HG03354 (cell line): ENCODE data around the gene DKK3.
"Not testable (repeated sequence)": the region's sequence is repeated elsewhere in the genome, so short reads cannot be mapped to it uniquely, and the experiment has no call there.

Experiments used
- ATAC-seq: cut with Tn5 transposase; IDR thresholded peaks from one replicate; pipeline ENCODE4 v1.9.1; 2021; ENCODE audit warnings: mild to moderate bottlenecking; ENCODE audit not compliant: unreplicated experiment, poor library complexity, severe bottlenecking

DKK3 gene

GRCh38 chr11:12007769-12008737 lies at the start of gene DKK3:
Gene DKK3 (minus strand): TSS chr11:12008626. CDS start chr11:12008582, 44 bp downstream.
- no peak for ATAC-seq

GRCh38 chr11:12057299-12057980 lies 49.0 kb upstream of the DKK3 start:
- ATAC-seq = no peak

DNA sequence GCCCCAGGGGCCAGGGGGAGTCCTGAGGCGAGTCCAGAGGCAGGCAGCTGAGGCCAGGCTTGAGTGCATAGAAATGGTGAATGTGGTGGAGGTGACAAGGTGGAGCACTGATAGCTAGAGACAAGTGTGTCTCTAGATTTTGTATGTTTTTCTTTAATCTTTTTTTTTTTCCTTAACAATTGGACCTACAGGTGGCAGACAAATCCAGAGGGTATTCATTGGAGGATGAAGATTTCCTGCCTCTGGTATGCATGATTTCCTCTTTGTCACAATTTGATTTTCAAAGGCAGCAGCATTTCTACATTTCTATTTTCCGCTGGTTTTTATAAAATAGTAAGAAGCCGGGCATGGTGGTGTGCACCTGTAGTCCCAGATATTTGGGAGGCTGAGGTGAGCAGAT lies 47.7 kb upstream of the DKK3 start:
- ATAC-seq = no peak

DNA sequence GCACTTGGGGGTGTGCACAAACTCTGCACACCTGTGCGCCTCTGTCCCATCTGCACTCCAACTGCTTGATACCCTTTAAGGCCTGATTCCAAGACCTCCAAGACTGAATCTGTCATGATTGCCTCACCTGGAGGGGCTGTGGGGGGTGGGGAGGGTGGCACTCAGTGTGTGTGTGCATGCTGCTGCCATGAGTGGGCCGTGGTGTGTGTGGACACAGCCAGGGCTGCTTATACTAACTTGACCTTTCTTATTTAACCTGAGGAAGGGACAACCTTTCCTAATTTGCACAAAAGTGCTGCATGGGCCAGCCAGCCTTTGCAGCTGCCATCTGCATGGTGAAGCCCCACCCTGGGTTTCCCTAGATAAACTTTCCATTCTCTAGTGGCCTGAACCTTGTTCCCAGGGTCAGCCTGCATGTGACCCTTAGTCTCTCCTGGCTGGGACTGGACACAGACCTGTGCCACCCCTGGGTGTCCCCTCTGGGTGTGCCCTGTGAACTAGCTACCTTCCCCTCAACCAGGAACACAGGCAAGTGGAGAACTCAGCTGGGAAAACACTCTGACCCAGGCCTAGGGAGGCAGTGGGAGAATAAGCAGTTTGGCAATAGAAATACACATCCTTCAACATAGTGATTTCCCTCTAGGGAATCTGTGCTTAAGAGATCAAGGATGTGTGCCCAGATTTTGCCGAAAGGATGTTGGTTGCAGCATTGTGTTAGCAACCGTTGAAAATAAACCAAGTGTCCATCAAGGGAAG lies 45.4 kb upstream of the DKK3 start:
- ATAC-seq = no peak

GRCh38 chr11:12052676-12053605 lies 44.5 kb upstream of the DKK3 start:
- no peak for ATAC-seq

DNA sequence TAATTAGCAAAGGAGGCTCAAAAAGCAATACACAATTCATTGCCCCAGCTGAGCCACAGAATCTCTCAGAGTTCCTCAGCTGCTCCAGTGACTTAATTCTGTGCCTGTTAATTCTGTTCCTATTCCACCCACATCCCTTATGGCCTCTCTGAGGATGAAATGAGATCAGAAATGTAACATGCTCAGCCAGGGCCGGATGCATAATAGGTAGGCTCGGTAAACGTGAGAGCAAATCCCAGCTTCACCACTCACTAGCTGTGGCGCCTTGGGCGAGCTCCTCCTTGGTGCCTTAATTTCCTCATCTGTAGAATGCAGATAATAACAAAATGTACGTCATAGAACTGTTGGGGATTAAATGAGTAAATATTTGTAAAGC lies 42.8 kb upstream of the DKK3 start:
- no peak for ATAC-seq

DNA sequence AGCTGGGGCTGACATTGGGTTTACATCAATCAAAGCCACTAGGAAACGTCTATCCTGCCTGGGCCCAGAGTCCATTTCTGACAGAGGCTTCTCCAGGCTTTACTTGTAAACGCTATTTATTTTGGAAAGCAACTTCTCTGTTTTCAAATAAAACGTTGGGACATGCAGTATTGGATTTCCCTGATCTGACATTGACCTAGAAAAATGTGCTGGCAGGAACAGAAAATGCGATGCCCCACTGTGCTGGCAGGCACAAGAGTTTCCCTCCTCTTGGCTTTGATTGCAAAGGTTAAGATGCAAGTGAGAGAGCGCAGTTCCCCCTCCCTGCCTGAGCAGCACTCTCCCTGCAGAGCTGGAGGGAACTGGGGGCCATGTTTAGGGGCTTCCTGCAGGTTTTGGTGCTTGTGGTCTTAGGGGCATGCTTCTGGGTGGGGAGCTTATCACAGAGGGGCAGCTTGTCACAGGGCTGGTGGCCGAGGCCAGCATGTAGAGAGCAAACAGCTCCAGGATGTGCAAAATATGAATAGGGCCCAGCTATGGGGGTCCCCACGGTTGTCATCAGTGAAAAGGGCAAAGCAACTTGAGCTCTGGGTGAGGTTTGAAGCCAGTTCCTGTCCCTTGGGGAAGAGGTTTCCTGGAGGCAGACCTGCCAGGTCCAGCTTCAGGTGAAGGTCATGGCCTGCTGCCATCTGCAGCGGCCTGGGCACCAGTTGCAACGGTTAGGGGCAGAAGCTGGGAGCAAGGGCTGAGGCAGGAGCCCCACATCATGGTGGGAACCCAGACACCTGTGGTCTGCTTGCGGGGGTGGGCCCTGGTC lies 42.3 kb upstream of the DKK3 start:
- no peak for ATAC-seq

- ATAC-seq = no peak
These were observed 40.7 kb upstream of the DKK3 start for GRCh38 chr11:12048936-12049790.

- ATAC-seq = no peak
These were observed 38.3 kb upstream of the DKK3 start for GRCh38 chr11:12046636-12047236.

DNA sequence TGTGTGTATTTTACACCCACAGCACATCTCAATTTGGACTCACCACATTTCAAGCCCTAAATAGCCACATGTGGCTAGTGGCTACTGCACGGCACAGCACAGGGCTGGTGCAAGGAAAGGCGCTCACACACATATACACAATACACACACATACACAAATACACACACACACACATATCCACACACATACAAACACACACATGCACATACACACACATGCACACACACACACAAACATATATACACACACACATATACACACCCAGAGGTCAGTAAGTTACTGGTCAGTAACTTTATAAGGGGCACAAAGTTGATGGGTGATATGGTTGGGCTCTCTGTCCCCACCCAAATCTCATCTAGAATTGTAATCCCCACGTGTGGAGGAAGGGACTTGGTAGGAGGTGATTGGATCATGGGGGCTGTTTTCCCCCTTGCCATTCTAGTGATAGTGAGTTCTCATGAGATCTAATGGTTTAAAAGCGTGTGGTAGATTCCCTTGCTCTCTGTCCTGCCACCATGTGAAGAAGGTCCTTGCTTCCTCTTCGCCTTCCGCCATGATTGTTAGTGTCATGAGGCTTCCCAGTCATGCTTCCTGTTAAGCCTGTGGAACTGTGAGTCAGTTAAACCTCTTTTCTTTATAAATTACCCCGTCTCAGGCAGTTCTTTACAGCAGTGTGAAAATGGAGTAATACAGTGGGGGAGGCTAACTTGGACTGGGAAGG lies 37.6 kb upstream of the DKK3 start:
- no peak for ATAC-seq

GRCh38 chr11:12044799-12045198 lies 36.4 kb upstream of the DKK3 start:
- ATAC-seq = no peak

- ATAC-seq = peak; percentile 73
These were observed 35.7 kb upstream of the DKK3 start for GRCh38 chr11:12043959-12044791.

DNA sequence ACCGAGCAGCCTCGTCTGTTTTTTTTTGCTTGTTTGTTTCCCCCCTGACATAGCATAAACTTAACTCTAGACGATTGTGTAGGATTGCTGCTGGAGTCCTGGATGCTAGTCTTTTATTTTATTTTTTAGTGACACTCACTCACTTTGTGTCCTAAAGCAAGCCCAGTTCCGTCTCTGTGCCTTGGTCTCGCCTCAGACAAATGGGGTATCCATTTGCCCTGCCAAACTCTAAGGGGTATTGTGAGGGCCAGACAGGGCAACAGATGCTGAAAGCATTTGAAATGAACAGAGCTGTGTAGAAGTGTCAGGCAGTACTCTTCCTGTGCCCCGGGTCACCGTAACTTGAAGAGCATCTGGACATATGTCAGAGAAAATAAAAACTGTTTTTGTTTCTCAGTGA lies 34.8 kb upstream of the DKK3 start:
- ATAC-seq = no peak

DNA sequence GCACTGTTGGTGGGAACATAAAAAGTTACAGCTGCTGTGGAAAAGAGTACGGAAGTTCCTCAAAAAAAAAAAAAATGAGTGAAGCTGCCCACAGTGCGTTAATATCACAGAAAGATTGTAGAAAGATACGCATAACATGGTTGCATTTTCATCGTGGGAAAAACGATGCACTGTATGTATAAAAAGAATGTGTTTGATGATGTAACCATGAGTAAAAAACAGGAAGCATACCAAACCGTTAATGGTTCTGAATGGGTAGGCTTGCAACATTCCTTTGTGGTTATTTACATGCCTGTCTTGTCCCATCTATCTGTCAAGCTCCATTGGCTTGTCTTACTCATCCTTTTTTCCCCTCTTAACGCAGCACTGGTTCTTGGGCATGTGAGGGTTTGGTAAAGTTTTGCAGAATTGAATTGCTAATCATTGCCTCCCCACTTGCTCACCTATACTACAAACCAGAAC lies 33.8 kb upstream of the DKK3 start:
- ATAC-seq = no peak

DNA sequence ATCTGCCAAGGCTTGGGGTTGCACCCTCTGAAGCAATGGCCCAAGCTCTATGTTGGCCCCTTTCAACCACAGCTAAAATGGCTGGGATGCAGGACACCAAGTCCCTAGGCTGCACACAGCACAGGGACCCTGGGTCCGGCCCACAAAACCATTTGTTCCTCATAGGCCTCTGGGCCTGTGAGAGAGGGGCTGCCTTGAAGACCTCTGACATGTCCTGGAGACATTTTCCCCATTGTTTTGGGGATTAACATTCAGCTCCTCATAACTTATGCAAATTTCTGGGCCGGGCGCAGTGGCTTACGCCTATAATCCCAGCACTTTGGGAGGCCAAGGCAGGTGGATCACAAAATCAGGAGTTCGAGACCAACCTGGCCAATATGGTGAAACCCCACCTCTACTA lies 32.3 kb upstream of the DKK3 start:
- ATAC-seq = not testable (repeated sequence)

DNA sequence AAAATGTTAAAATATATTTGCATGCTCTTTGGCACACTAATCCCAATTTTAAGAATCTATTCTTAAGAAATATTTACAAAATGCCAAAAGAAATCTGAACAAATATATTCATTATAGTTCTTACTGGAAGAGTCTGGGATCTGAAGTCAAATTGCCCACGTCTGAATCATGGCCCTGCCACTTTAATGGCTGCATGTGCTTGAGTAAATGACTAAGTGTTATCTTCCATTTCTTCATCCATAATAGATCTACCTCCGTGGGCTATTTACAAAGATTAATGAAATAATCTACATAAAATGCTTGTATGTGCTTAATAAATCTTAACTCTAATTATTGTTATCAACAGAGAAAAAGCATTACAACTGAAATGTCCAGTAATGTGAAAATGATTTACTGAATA lies 24.5 kb upstream of the DKK3 start:
- no peak for ATAC-seq
